BJ (cell line): ENCODE measurements around the gene CDH1. TPM values are rescaled to one million over a fixed set of nuclear protein-coding genes. Genes with fewer than 3 reads are reported as not detected.
A peak's percentile ranks its signal among the peaks of the same experiment; 100 is the strongest.

Source experiments
- CTCF ChIA-PET: fragments of 350-600 bp; formaldehyde crosslinking; extraction: SDS; loops from one replicate; lab custom pipeline; 2021; ENCODE audit warnings: antibody characterized with exemption, inconsistent platforms; lab: Yijun Ruan, JAX
- POLR2A ChIA-PET: fragments of 300-600 bp; sonication (Branson Sonifier 250); formaldehyde crosslinking; extraction: SDS; loops from one replicate; lab custom pipeline; 2021; ENCODE audit warnings: antibody characterized with exemption; lab: Charles Lee
- DNase-seq: peaks from one replicate; pipeline ENCODE4 v3.0.0-alpha.2; 2011; ENCODE audit warnings: low read depth
- H3K27me3 ChIP-seq: 2 replicates; pipeline ENCODE4 v1.6.0; 2011; ENCODE audit warnings: low read length; ENCODE audit not compliant: control insufficient read depth, insufficient read depth
- H3K36me3 ChIP-seq: 2 replicates; pipeline ENCODE4 v1.5.1; 2011; ENCODE audit warnings: low read length; ENCODE audit not compliant: control insufficient read depth, insufficient read depth
- H3K4me3 ChIP-seq: 2 replicates; pipeline ENCODE4 v1.5.1; 2011; ENCODE audit warnings: low read depth, mild to moderate bottlenecking, control low read depth, low read length
- CTCF ChIP-seq: IDR thresholded peaks from 2 replicates; pipeline ENCODE4 v1.5.1; 2011; ENCODE audit warnings: low read depth, mild to moderate bottlenecking, control low read depth, inconsistent platforms, low read length, moderate library complexity; ENCODE audit not compliant: insufficient read depth
- polyA plus RNA-seq: library from polyadenylated mRNA; depleted of rRNA; stranded (reverse); fragments of >200 nt; gene quantifications from 2 replicates; pipeline ENCODE4 v1.2.3, GENCODE V29; 2011

Gene CDH1
- polyA plus RNA-seq, 1 experiment = 0.26 TPM

GRCh38 chr16:68806981-68807380 lies 69.9 kb downstream of the CDH1 start:
- Histone ChIP-seq H3K36me3 (no peaks in the 10 kb centered on the region), H3K27me3 (0 out of 2 replicates have a peak, but pooled peaks cover 1% of the 10 kb centered on the region), H3K4me3 (no peak overlapping the region)
- ChIA-PET POLR2A (no interaction called here), CTCF (interaction anchor here (0.8 to 2.9 kb wide), 3 partner anchors 13 to 286 kb away, joined by 3 to 13 read pairs (median 5); no protein-coding TSS in a partner anchor)
- no peak for DNase-seq
- no peak for TF ChIP-seq CTCF

- ChIA-PET CTCF (interaction anchor here (0.6 to 1.3 kb wide), 3 partner anchors 10 to 224 kb away, joined by 3 to 4 read pairs (median 3); no protein-coding TSS in a partner anchor), POLR2A (interaction anchor here (0.7 kb wide), 1 partner anchor 21 kb away, joined by 12 read pairs; no protein-coding TSS in a partner anchor)
- no peak for TF ChIP-seq CTCF
Observed at GRCh38 chr16:68814516-68814915, 77.4 kb downstream of the CDH1 start.

GRCh38 chr16:68823401-68824135 lies 86.5 kb downstream of the CDH1 start:
- peak; percentile 71 for DNase-seq
- H3K4me3 ChIP-seq = no peak overlapping the region
- no peaks in the 10 kb centered on the region; the same call in 1 of the 2 replicates for H3K27me3 ChIP-seq
- TF ChIP-seq CTCF = no peak
- CTCF ChIA-PET = interaction anchor here (0.6 to 2.0 kb wide), 5 partner anchors 24 to 461 kb away, joined by 3 to 7 read pairs (median 3); no protein-coding TSS in a partner anchor
- H3K36me3 ChIP-seq = no peaks in the 10 kb centered on the region
- POLR2A ChIA-PET = interaction anchor here (0.5 to 0.7 kb wide), 3 partner anchors 165 to 530 kb away, joined by 4 to 15 read pairs (median 7); no protein-coding TSS in a partner anchor

More at GRCh38 chr16:68814516-68814915, 77.4 kb downstream of the CDH1 start:
- H3K36me3 ChIP-seq = no peaks in the 10 kb centered on the region
- H3K4me3 ChIP-seq = no peak overlapping the region
- no peak for DNase-seq
- H3K27me3 ChIP-seq = no peaks in the 10 kb centered on the region

GRCh38 chr16:68825427-68825826 lies 88.3 kb downstream of the CDH1 start:
- no peak overlapping the region for H3K4me3 ChIP-seq
- no peak for TF ChIP-seq CTCF
- no peaks in the 10 kb centered on the region for H3K36me3 ChIP-seq
- DNase-seq = no peak
- POLR2A ChIA-PET = no interaction called here
- CTCF ChIA-PET = interaction anchor here (0.6 to 0.8 kb wide), 2 partner anchors 21 to 63 kb away, joined by 3 to 4 read pairs; no protein-coding TSS in a partner anchor
- no peaks in the 10 kb centered on the region; the same call in 1 of the 2 replicates for H3K27me3 ChIP-seq

- ChIA-PET CTCF (interaction anchor here (1.5 kb wide), 1 partner anchor 21 kb away, joined by 4 read pairs; no protein-coding TSS in a partner anchor), POLR2A (no interaction called here)
- TF ChIP-seq CTCF = no peak
- Histone ChIP-seq H3K4me3 (no peak overlapping the region), H3K36me3 (no peaks in the 10 kb centered on the region), H3K27me3 (no peaks in the 10 kb centered on the region; the same call in 1 of the 2 replicates)
- DNase-seq = no peak
Observed at GRCh38 chr16:68826652-68827051, 89.6 kb downstream of the CDH1 start.
